B cell (primary cell): Measurements from ENCODE around the gene RILP. TPM values are rescaled to one million over a fixed set of nuclear protein-coding genes. Genes with fewer than 3 reads are reported as not detected.

Experiments
- ATAC-seq: fragments of 200-7000 bp; cut with Tn5 transposase; one replicate; pipeline ENCODE4 v1.10.0; 2021; ENCODE audit warnings: low read depth, mild to moderate bottlenecking, moderate number of reproducible peaks, moderate library complexity
- CTCF ChIA-PET: fragments of 350-600 bp; sonication (Branson Sonifier 250); formaldehyde crosslinking; loops from one replicate; lab custom pipeline; 2021; ENCODE audit warnings: antibody characterized with exemption, inconsistent platforms; lab: Charles Lee
- POLR2A ChIA-PET: fragments of 350-600 bp; sonication (Branson Sonifier 250); formaldehyde crosslinking; loops from one replicate; lab custom pipeline; 2021; ENCODE audit warnings: antibody characterized with exemption; lab: Charles Lee
- DNase-seq: peaks from one replicate; pipeline ENCODE4 v3.0.0; 2013
- H2AFZ ChIP-seq: 2 replicates; pipeline ENCODE4 v1.6.1; 2012; ENCODE audit warnings: mild to moderate bottlenecking, low read depth, low read length; ENCODE audit not compliant: insufficient read depth, poor library complexity, severe bottlenecking
- H3K27ac ChIP-seq, 2 donors: 1 replicate in 1 of 2; 2 replicates in 1 of 2; pipeline ENCODE4 v1.5.1; 2012 to 2013; ENCODE audit warnings: low read length in 2 of 2, mild to moderate bottlenecking in 2 of 2, moderate library complexity in 1 of 2
- H3K27me3 ChIP-seq, 4 experiments: fragments of 200-600 bp in 1 of 4; sonication (generic) in 1 of 4; replicated peaks in 1 of 4; 1 replicate in 2 of 4; 2 replicates in 2 of 4; pipeline versions ENCODE4 v1.6.1 to v1.7.0; 2013 to 2016; ENCODE audit warnings: low read length in 3 of 4, mild to moderate bottlenecking in 2 of 4, mixed read lengths in 1 of 4, moderate library complexity in 1 of 4; ENCODE audit not compliant: insufficient read depth in 4 of 4, control insufficient read depth in 3 of 4; ENCODE audit errors: control extremely low read depth in 1 of 4
- H3K36me3 ChIP-seq, 2 experiments: replicated peaks in 1 of 2; 1 replicate in 1 of 2; 2 replicates in 1 of 2; pipeline versions ENCODE4 v1.6.1 to v1.7.1; 2013; ENCODE audit warnings: low read length in 1 of 2; ENCODE audit not compliant: insufficient read depth in 2 of 2, control insufficient read depth in 1 of 2; ENCODE audit errors: control extremely low read depth in 1 of 2, extremely low read depth in 1 of 2
- H3K4me1 ChIP-seq, 2 donors: fragments of 200-600 bp in 1 of 2; sonication (generic) in 1 of 2; 1 replicate in 1 of 2; 2 replicates in 1 of 2; pipeline versions ENCODE4 v1.5.1 to v1.6.1; 2013 to 2017; ENCODE audit warnings: low read length in 2 of 2; ENCODE audit not compliant: control insufficient read depth in 2 of 2, insufficient read depth in 2 of 2
- H3K4me2 ChIP-seq: replicated peaks from 2 replicates; pipeline ENCODE3; 2012; ENCODE audit warnings: mild to moderate bottlenecking, low read depth, low read length; ENCODE audit not compliant: poor library complexity, severe bottlenecking
- H3K4me3 ChIP-seq, 5 experiments: fragments of 200-600 bp in 1 of 5; sonication (generic) in 1 of 5; 1 replicate in 3 of 5; 2 replicates in 2 of 5; pipeline versions ENCODE4 v1.5.1 to v1.7.0; 2011 to 2016; ENCODE audit warnings: low read length in 4 of 5, mild to moderate bottlenecking in 4 of 5, low read depth in 2 of 5, control low read depth in 1 of 5, moderate library complexity in 1 of 5; ENCODE audit not compliant: insufficient read depth in 1 of 5; ENCODE audit errors: control extremely low read depth in 1 of 5, extremely low read depth in 1 of 5
- H3K79me2 ChIP-seq: fragments of 200-600 bp; sonication (generic); one replicate; pipeline ENCODE4 v1.6.0; 2016; ENCODE audit warnings: low read length; ENCODE audit not compliant: control insufficient read depth, insufficient read depth
- H3K9ac ChIP-seq: fragments of 200-600 bp; sonication (generic); 2 replicates; pipeline ENCODE4 v1.6.1; 2017; ENCODE audit warnings: mild to moderate bottlenecking, low read length, moderate library complexity
- H3K9me3 ChIP-seq, 3 donors: one replicate each; pipeline versions ENCODE4 v1.6.1 to v1.7.1; 2013; ENCODE audit warnings: low read length in 2 of 3; ENCODE audit not compliant: control insufficient read depth in 2 of 3, insufficient read depth in 1 of 3; ENCODE audit errors: control extremely low read depth in 1 of 3
- H4K20me1 ChIP-seq: 2 replicates; pipeline ENCODE4 v1.6.0; 2012; ENCODE audit warnings: mild to moderate bottlenecking, low read length; ENCODE audit not compliant: insufficient read depth, control insufficient read depth, poor library complexity, severe bottlenecking
- H3K27ac Mint-ChIP-seq: one replicate; pipeline ENCODE4 v1.8.0; 2021; ENCODE audit warnings: mixed read lengths
- H3K27me3 Mint-ChIP-seq: one replicate; pipeline ENCODE4 v1.8.0; 2021; ENCODE audit warnings: mixed read lengths
- H3K4me1 Mint-ChIP-seq: one replicate; pipeline ENCODE4 v1.8.0; 2021; ENCODE audit warnings: mixed read lengths
- H3K4me3 Mint-ChIP-seq: one replicate; pipeline ENCODE4 v1.8.0; 2021; ENCODE audit warnings: mixed read lengths
- H3K9me3 Mint-ChIP-seq: one replicate; pipeline ENCODE4 v1.8.0; 2022; ENCODE audit warnings: mixed read lengths; ENCODE audit not compliant: insufficient read depth
- CTCF ChIP-seq: fragments of 200-600 bp; IDR thresholded peaks from one replicate; pipeline ENCODE4 v1.8.0; 2022; ENCODE audit warnings: antibody characterized with exemption, mild to moderate bottlenecking
- EZH2 ChIP-seq: IDR thresholded peaks from 2 replicates; pipeline ENCODE4 v1.6.1; 2012; ENCODE audit warnings: borderline replicate concordance, low read depth, mild to moderate bottlenecking, moderate library complexity, low read length; ENCODE audit not compliant: insufficient read depth, poor library complexity, severe bottlenecking
- WGBS: methylation state at CpG from one replicate; pipeline ENCODE4 v1.1.5; 2013; ENCODE audit warnings: missing lambda C conversion rate; ENCODE audit not compliant: insufficient coverage; 5-methylcytosine and 5-hydroxymethylcytosine counted together
- intact Hi-C: fragments of 100-400 bp; cut with micrococcal nuclease; formaldehyde crosslinking; loops from one replicate; pipeline ENCODE4 v1.10.0; 2022
- polyA plus RNA-seq: library from polyadenylated mRNA; depleted of rRNA; stranded (reverse); fragments of >200 nt; gene quantifications from 2 replicates; pipeline ENCODE4 v1.2.3, GENCODE V29; 2012
- total RNA-seq, 2 donors: library from RNA; stranded (reverse); fragments of 120-200 nt in 1 of 2; gene quantifications; 1 replicate in 1 of 2; 2 replicates in 1 of 2; pipeline versions ENCODE4 v1.2.3 to v1.2.4, GENCODE V29; 2013 to 2022

The RILP gene
- total and polyA plus RNA-seq, 2 donors (not counting 1 experiment from before 2014, with no cell fraction given), result 1.1 to 7.0 TPM

- POLR2A ChIA-PET, result no interaction called here
- no peak overlapping the region for H3K27ac Mint-ChIP-seq
- Histone ChIP-seq H3K4me3 (no peak overlapping the region), H3K9me3 (no peaks in the 10 kb centered on the region), H3K36me3 (peaks cover 3 to 23% of the 10 kb centered on the region in 2 experiments), H3K4me1 (peaks cover 17 to 28% of the 10 kb centered on the region in 2 donors), H2AFZ (no peak overlapping the region), H3K4me2 (no peak overlapping the region), H3K27me3 (no peaks in the 10 kb centered on the region), H4K20me1 (peaks cover 32% of the 10 kb centered on the region), H3K9ac (no peak overlapping the region), H3K79me2 (peaks cover 32% of the 10 kb centered on the region), H3K27ac (no peak overlapping the region)
- H3K4me3 Mint-ChIP-seq, result peak overlapping the region; percentile 47
- CTCF ChIA-PET, result no interaction called here
- no peaks in the 10 kb centered on the region for H3K9me3 Mint-ChIP-seq
- no peak for DNase-seq
- TF ChIP-seq CTCF, result no peak
- TF ChIP-seq EZH2, result no peak
- H3K27me3 Mint-ChIP-seq, result no peaks in the 10 kb centered on the region
- intact Hi-C loops, result no loop called here
- H3K4me1 Mint-ChIP-seq, result peaks cover 34% of the 10 kb centered on the region
- WGBS, result 100% methylated on average over 5 of the region's 7 CpGs
- no peak for ATAC-seq
Measured at GRCh38 chr17:1686086-1686485, 36.4 kb upstream of the RILP start.

GRCh38 chr17:1684378-1685189 lies 34.9 kb upstream of the RILP start, which contains the start of gene PRPF8:
Gene PRPF8 (minus strand): TSS chr17:1684867. CDS start chr17:1684571, 296 bp downstream.
- Mint-ChIP-seq H3K27me3 (no peaks in the 10 kb centered on the region), H3K27ac (peak within 1 kb of the TSS; percentile 100), H3K4me3 (peak within 1 kb of the TSS; percentile 100), H3K4me1 (peaks cover 37% of the 10 kb centered on the region), H3K9me3 (no peaks in the 10 kb centered on the region)
- CTCF ChIA-PET, result interaction anchor here (0.7 to 2.9 kb wide), 8 partner anchors 15 to 356 kb away, joined by 3 to 13 read pairs (median 5); partner anchors contain the start of gene RILP
- Histone ChIP-seq H3K9ac (peak within 1 kb of the TSS; percentile 91), H3K36me3 (peaks cover 3 to 38% of the 10 kb centered on the region in 2 experiments), H3K27me3 (no peaks in the 10 kb centered on the region), H3K79me2 (peaks cover 39% of the 10 kb centered on the region), H3K4me1 (peaks cover 17 to 28% of the 10 kb centered on the region in 2 donors), H3K4me3 (peak within 1 kb of the TSS; percentile 88 to 97 (median 92)), H3K4me2 (peak within 1 kb of the TSS; percentile 84), H4K20me1 (peaks cover 44% of the 10 kb centered on the region), H3K27ac (peak within 1 kb of the TSS; percentile 90 to 92), H3K9me3 (no peaks in the 10 kb centered on the region), H2AFZ (peak within 1 kb of the TSS; percentile 94)
- ATAC-seq (peak; percentile 99), DNase-seq (peak; percentile 99)
- under 1% methylated on average over 70 of the region's 72 CpGs for WGBS
- TF ChIP-seq EZH2 (no peak), CTCF (no peak)
- intact Hi-C loops, result loop anchor here (1.0 to 2.0 kb wide), 7 partner anchors 16 to 181 kb away; partner anchors contain the start of genes INPP5K, RILP and SMYD4
- POLR2A ChIA-PET, result interaction anchor here (0.6 to 1.2 kb wide), 4 partner anchors 32 to 314 kb away, joined by 3 to 7 read pairs (median 5); partner anchors contain the start of genes RILP, RPA1 and SMYD4
